Spleen (tissue), 3 donors: ENCODE data around the gene UBE2D2.

Experiments used
- POLR2A ChIP-seq, 3 donors: fragments of 450-650 bp; IDR thresholded peaks; one replicate each; pipeline ENCODE4 v1.5.1; 2017; ENCODE audit warnings: antibody characterized with exemption in 3 of 3, mild to moderate bottlenecking in 1 of 3
- POLR2AphosphoS5 ChIP-seq, 3 donors: sonication (generic); formaldehyde crosslinking; IDR thresholded peaks; one replicate each; pipeline ENCODE4 v1.5.1; 2017; ENCODE audit warnings: antibody characterized with exemption in 3 of 3

GRCh38 chr5:139657363-139658321, 96.5 kb downstream of the UBE2D2 start:
- TF ChIP-seq POLR2AphosphoS5 (IDR thresholded peaks at IDR 0.05): peak in 2 of 3 donors; percentile 15 to 63
- TF ChIP-seq POLR2A (IDR thresholded peaks at IDR 0.05): no peak
